Left lung (tissue), 10 donors: ENCODE measurements around the gene MAP3K7CL. TPM values are rescaled to one million over a fixed set of nuclear protein-coding genes. Genes with fewer than 3 reads are reported as not detected.
A peak's percentile ranks its signal among the peaks of the same experiment; 100 is the strongest.

Source experiments
- ATAC-seq: fragments of 200-7000 bp; cut with Tn5 transposase; one replicate; pipeline ENCODE4 v1.9.1; 2020; ENCODE audit warnings: moderate library complexity
- DNase-seq, 4 donors: peaks; one replicate each; pipeline ENCODE4 v3.0.0-alpha.2; 2013 to 2020
- H3K27ac ChIP-seq, 2 donors: fragments of 200-600 bp; sonication (generic) in 1 of 2; one replicate each; pipeline versions ENCODE4 v1.5.0 to v1.8.0; 2020 to 2021
- H3K27me3 ChIP-seq, 2 donors: fragments of 200-600 bp; sonication (generic) in 1 of 2; one replicate each; pipeline versions ENCODE4 v1.5.0 to v1.8.0; 2020 to 2021
- H3K36me3 ChIP-seq, 2 donors: fragments of 200-600 bp; sonication (generic) in 1 of 2; one replicate each; pipeline versions ENCODE4 v1.5.0 to v1.8.0; 2020 to 2021
- H3K4me1 ChIP-seq, 2 donors: fragments of 200-600 bp; one replicate each; pipeline ENCODE4 v1.8.0; 2021
- H3K4me3 ChIP-seq, 2 donors: fragments of 200-600 bp; sonication (generic) in 1 of 2; one replicate each; pipeline versions ENCODE4 v1.5.0 to v1.8.0; 2020 to 2021; ENCODE audit warnings: mild to moderate bottlenecking in 1 of 2
- H3K9me3 ChIP-seq, 2 donors: fragments of 200-600 bp; sonication (generic) in 1 of 2; one replicate each; pipeline versions ENCODE4 v1.5.0 to v1.8.0; 2020 to 2021
- intact Hi-C, 2 donors: fragments of 100-400 bp; cut with DNase I; formaldehyde crosslinking; loops; one replicate each; pipeline versions ENCODE4 v1.11.2 to v1.14.2; 2022
- polyA plus RNA-seq, 6 donors: library from polyadenylated mRNA; unstranded; fragments of 120-200 nt; gene quantifications; one replicate each; pipeline ENCODE4 v1.2.1, GENCODE V29; 2013; ENCODE audit not compliant: insufficient read length in 6 of 6
- total RNA-seq, 2 donors: library from RNA; stranded (reverse); fragmentation: NEBNext Ultra II Directional; extraction: Animal tissue kit (Norgen Biotek cat#: 25700); gene quantifications; one replicate each; pipeline ENCODE4 v1.2.1, GENCODE V29; 2021
- TF ChIP-seq, protein P1 (sequence below), 2 donors: fragments of 200-600 bp; sonication (generic) in 1 of 2; IDR thresholded peaks; one replicate each; pipeline versions ENCODE4 v1.5.0 to v1.8.0; 2021; ENCODE audit warnings: antibody characterized with exemption in 2 of 2
- donor health status: DM: no; HTN: yes; CAD: no.
- donor health status: DM: no; HTN: no; CAD: no.

Gene MAP3K7CL
- total and polyA plus RNA-seq, 8 donors: 5.0 to 8.5 (median 6.8) TPM

DNA sequence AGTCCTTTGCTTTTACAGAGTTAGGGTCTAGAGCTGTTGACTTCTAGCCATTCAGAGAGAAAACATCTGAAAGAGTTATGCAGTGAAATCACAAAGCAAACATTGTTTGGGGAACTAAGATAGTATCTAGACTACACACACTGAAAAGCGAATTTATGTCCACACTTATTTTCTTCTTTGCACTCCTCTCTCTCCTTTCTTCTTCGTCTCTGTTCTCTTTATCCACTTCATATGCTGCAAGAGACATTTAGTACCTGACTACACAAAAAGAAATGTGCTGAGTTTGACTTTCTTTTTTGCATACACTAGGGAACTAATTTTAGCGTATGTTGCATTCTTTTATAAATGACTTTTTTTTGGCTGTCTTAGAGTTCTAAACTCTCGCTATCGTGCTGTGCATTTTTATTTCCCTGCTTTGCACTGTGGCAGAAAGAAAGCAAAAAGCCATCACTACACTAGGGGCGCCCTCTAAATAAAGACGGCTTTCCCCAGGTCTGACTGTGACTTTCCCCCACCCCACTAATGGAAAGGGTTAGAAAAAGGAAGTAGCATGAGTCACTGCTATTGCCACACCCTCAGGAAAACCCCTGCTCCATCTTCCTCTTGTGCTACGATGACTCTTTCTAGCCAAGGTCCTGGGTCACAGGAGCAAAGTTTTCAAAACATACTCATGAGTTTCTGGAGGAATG is 65.7 kb downstream of the MAP3K7CL start:
- H3K27me3 ChIP-seq: no peaks in the 10 kb centered on the region
- intact Hi-C loops: no loop called here
- H3K4me1 ChIP-seq: peaks cover 6 to 58% of the 10 kb centered on the region in 2 donors
- no peaks in the 10 kb centered on the region for H3K36me3 ChIP-seq
- ATAC-seq: peak; percentile 95
- peak overlapping the region; percentile 85 to 94 for H3K27ac ChIP-seq
- TF ChIP-seq, protein P1, sequence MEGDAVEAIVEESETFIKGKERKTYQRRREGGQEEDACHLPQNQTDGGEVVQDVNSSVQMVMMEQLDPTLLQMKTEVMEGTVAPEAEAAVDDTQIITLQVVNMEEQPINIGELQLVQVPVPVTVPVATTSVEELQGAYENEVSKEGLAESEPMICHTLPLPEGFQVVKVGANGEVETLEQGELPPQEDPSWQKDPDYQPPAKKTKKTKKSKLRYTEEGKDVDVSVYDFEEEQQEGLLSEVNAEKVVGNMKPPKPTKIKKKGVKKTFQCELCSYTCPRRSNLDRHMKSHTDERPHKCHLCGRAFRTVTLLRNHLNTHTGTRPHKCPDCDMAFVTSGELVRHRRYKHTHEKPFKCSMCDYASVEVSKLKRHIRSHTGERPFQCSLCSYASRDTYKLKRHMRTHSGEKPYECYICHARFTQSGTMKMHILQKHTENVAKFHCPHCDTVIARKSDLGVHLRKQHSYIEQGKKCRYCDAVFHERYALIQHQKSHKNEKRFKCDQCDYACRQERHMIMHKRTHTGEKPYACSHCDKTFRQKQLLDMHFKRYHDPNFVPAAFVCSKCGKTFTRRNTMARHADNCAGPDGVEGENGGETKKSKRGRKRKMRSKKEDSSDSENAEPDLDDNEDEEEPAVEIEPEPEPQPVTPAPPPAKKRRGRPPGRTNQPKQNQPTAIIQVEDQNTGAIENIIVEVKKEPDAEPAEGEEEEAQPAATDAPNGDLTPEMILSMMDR (IDR thresholded peaks at IDR 0.05): peak in 1 of 2 donors; percentile 43
- peaks cover 0 to 7% of the 10 kb centered on the region in 2 donors for H3K9me3 ChIP-seq
- peak in 2 of 4 donors; percentile 64 to 75 for DNase-seq
- H3K4me3 ChIP-seq: peak overlapping the region; percentile 8 to 18

DNA sequence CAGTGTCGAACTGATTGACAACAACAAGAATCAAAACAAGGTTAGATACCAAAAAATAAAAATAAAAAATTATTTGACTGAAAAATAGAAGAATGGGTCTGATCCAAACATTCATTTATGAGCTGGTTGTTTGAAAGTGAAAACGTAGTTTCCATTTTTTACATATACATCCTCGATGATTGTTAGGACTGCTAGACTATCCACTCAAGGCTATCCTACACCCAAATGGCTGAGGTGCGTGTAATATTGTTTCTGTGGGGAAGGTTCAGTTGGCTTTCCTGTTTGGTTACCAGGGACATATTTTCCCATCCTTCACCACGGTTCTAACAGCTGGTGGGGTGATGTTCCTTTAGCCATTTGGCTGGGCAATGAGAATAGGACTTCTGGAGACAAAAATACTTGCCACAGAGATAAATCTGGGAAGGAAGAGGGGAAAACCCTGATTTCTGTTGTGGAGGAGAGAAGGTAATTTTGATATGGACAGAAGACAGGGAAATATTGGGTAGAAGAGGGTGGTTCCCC is 66.3 kb downstream of the MAP3K7CL start:
- peaks cover 6 to 52% of the 10 kb centered on the region in 2 donors for H3K4me1 ChIP-seq
- H3K9me3 ChIP-seq: peaks cover 0 to 13% of the 10 kb centered on the region in 2 donors
- TF ChIP-seq, protein P1 (IDR thresholded peaks at IDR 0.05): no peak
- no peaks in the 10 kb centered on the region for H3K27me3 ChIP-seq
- no peak for ATAC-seq
- no peaks in the 10 kb centered on the region for H3K36me3 ChIP-seq
- intact Hi-C loops: no loop called here
- H3K27ac ChIP-seq: peak overlapping the region; percentile 50 to 94
- DNase-seq: no peak
- H3K4me3 ChIP-seq: peak overlapping the region in 1 of 2 donors; percentile 18

DNA sequence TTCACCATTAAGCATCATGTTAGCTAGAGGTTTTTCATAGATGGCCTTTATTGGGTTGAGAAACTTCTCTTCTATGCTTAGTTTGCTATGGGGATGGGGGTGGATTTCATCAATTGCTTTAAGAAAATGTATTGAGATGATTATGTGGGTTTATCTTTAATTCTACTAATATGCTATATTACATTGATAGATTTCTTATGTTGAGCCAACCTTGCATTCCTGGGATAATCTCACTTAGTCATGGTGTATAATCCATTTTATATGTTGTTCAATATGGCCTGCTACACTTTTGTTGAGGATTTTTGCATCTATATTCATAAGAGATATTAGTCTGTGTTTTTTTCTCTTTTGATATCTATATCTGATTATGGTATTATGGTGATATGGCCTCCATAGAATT is 70.7 kb downstream of the MAP3K7CL start:
- H3K27ac ChIP-seq: no peak overlapping the region
- no peak for DNase-seq
- ATAC-seq: no peak

DNA sequence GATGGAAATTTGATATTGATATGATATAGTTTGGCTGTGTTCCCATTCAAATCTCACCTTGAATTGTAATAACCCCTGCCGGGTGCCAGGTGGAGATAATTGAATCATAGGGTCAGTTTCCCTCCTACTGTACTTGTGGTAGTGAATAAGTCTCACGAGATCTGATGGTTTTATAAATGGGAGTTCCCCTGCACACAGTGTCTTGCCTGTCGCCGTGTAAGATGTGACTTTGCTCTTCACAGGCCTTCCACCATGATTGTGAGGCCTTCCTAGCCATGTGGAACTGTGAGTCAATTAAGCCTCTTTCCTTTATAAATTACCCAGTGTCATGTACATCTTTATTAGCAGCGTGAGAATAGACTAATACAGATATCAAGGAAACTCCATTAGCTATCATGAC is 74.6 kb downstream of the MAP3K7CL start:
- no peak overlapping the region for H3K4me3 ChIP-seq
- intact Hi-C loops: no loop called here
- TF ChIP-seq, protein P1 (IDR thresholded peaks at IDR 0.05): no peak
- H3K27ac ChIP-seq: no peak overlapping the region
- peaks cover 0 to 8% of the 10 kb centered on the region in 2 donors for H3K4me1 ChIP-seq
- no peak for DNase-seq
- ATAC-seq: no peak
- H3K36me3 ChIP-seq: no peaks in the 10 kb centered on the region
- no peaks in the 10 kb centered on the region for H3K27me3 ChIP-seq
- H3K9me3 ChIP-seq: peaks cover 0 to 17% of the 10 kb centered on the region in 2 donors

More for the DNA sequence above, 70.7 kb downstream of the MAP3K7CL start:
- Histone ChIP-seq H3K4me1 (peaks cover 0 to 17% of the 10 kb centered on the region in 2 donors), H3K4me3 (no peak overlapping the region), H3K9me3 (peaks cover 0 to 17% of the 10 kb centered on the region in 2 donors), H3K36me3 (no peaks in the 10 kb centered on the region), H3K27me3 (no peaks in the 10 kb centered on the region)
- TF ChIP-seq, protein P1 (IDR thresholded peaks at IDR 0.05): no peak
- intact Hi-C loops: no loop called here

DNA sequence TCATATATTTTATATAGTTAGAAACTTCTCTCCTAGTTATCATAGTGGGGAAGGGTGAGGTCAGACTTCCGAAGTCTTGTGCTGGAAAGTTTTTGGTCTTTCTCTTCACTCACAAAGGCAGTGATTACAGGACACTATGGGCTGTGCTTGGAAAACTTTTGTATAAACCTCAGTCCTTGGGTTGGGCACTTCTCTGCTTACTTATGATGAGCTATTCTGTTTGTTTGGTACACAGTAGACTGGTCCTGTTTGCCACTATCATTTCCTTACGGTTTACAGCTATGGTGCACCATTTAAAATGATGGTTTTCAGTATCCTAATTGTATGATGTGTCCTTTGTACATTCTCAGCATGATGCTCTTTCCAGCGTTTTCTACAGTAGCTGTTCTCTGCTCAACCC is 75.5 kb downstream of the MAP3K7CL start:
- Histone ChIP-seq H3K4me3 (no peak overlapping the region), H3K36me3 (no peaks in the 10 kb centered on the region), H3K9me3 (peaks cover 0 to 11% of the 10 kb centered on the region in 2 donors), H3K4me1 (peaks cover 0 to 8% of the 10 kb centered on the region in 2 donors), H3K27me3 (no peaks in the 10 kb centered on the region), H3K27ac (no peak overlapping the region)
- TF ChIP-seq, protein P1 (IDR thresholded peaks at IDR 0.05): no peak
- intact Hi-C loops: no loop called here
- ATAC-seq: no peak
- no peak for DNase-seq
